Measurements from ENCODE around the gene ZNF597.
A peak's percentile ranks its signal among the peaks of the same experiment; 100 is the strongest.

The ZNF597 gene, protein sequence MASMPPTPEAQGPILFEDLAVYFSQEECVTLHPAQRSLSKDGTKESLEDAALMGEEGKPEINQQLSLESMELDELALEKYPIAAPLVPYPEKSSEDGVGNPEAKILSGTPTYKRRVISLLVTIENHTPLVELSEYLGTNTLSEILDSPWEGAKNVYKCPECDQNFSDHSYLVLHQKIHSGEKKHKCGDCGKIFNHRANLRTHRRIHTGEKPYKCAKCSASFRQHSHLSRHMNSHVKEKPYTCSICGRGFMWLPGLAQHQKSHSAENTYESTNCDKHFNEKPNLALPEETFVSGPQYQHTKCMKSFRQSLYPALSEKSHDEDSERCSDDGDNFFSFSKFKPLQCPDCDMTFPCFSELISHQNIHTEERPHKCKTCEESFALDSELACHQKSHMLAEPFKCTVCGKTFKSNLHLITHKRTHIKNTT

DNA sequence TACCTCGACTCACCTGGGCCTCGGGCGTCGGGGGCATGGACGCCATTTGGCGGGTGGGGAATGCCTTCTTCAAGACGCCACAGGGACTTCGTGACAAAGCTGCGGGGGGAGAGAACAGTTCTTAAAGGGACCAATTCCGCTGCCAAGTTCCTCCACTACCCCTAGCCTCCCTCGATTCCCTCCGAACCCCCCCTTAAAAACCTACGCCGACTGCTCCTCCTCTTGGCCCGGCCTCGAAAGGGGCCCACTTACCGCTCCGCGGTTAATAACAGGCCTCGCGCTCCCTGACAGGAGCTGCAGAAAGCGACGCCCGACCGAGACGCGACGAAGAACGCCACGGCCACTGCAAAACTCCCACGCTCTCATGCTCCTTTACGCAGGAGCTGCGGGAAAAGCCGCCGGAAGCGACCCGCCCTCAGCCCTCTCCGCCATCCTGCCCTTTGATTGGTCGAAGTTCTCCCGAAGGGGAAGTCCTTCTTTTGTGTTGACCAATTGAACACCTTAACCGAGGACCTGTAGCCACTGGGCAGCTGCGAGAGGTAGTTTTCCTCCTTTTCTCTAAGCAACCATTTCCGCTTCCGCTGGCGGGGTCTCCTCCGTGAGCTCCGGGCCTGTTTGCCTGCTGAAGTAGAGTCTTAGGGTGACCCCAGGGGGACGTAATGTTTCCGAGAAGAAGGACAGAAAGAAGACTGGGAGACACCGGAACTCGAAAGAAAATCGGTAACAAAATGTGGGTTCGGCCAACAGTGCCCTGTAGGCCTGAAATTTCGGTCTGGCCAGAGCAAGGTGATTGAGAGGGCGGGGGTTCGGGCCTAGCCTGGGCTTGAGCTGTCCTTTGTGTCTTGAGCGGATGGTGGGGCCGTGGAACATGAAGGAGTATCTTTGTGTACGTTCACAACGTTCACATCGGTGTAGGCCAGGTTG lies at the start of gene ZNF597, which contains the start of gene NAA60:
Gene ZNF597, minus strand, starts transcription at position 397 of the 924 bp plus-strand sequence. Its CDS starts 351 bp downstream, at position 46.
Gene NAA60, plus strand, starts transcription at position 573 of the 924 bp plus-strand sequence. CDS start 32,548 bp downstream, outside the sequence.
- peak; percentile 64 to 92 for DNase-seq

- no peak for DNase-seq
Measured at GRCh38 chr16:3492356-3492755, 49.1 kb upstream of the ZNF597 start.

DNA sequence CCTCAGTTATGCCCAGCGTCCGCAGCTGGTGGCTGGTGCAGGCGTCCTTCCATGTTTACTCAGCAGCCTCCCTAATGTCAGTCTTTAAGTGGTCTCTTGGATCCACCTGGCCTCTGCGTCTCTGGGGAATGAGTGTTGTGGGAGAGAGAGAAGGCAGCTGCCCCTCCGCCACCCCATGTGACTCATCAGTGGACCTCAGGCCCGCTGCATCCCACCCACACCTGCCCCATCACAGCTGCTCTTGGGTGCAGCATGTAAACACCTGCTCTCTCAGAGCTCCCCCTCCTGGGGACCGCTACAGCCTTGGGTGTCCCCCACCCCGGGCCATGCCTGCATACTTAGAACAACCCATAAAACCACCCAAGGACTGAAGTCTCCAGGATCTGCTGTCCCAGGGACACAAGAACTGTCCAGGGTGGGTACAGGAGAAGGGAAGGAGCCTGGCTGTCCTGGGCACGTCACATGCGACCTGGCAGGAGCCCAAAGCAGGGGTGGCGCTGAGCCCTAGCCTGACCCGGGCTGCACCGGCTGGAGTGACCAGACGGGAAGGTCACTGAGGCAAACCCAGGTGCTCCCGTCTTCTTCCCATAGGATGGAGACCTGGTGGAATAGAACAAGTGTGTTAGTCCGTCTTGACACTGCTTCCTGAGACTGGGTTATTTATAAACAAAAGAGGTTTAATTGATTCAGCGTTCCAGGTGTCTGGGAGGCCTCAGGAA lies 47.8 kb upstream of the ZNF597 start:
- DNase-seq, result no peak

DNA sequence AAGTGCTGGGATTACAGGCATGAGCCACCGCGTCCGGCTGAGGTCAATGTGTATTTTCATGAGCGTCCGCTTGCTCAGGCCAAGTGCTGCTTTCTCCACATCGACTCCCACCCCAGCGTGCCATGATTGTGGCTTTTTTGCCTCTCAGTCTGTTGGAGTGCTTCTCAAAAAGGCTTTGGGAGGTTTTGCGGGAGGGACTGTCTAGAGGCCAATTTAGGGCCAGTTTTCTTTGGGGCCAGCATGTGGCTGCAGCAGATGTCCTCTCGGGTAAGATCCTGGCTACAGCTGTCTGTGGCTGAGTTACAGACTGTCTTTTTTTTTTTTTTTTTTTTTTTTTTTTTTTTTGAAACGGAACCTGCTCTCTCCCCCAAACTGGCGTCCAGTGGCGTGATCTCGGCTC lies 45.5 kb upstream of the ZNF597 start:
- DNase-seq, result peak in 1 of 2 experiments; percentile 6

DNA sequence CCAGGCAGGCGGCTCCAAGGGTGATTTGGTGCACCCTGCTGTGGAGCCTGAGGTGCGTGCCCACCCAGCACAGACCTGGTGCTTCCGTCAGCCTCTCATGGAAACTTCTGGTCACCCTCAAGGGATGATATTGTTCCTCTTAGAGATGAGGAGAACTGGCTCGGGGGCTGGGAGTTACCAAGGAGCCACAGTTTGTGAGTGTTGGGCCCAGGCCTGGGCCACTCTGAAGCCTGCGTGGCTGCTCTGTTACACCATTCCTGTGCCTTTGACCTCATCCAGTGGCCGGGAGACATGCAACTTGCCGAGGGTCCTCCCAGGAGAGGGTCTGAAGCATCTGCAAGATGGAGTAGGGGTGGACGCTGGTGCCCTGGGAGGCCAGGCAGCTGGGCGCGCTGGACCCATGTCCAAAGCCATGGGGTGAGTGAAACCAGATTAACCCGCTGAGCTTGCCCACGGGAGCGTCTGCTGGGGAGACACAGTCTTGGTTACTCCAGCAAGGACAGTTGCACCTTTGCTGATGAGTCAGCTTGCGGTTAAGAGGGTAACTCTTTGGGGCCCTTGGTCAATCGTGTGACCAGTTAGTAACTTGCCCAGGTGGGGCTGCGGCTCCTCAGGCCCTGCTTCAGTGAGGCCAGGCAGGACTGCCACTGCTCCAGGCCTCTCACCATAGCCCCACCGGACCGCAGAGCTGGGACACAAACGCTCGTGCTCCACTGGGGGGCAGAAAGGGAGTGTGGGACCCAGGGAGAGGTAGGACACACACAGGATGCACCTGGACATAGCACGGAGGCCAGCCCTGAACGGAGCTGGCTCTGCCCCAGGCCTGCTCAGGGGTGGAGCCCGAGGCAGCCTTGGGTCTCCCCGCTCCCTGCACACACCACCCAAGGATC lies 44.5 kb upstream of the ZNF597 start:
- DNase-seq, result no peak

GRCh38 chr16:3486506-3487215 lies 43.4 kb upstream of the ZNF597 start:
- DNase-seq, result no peak

DNA sequence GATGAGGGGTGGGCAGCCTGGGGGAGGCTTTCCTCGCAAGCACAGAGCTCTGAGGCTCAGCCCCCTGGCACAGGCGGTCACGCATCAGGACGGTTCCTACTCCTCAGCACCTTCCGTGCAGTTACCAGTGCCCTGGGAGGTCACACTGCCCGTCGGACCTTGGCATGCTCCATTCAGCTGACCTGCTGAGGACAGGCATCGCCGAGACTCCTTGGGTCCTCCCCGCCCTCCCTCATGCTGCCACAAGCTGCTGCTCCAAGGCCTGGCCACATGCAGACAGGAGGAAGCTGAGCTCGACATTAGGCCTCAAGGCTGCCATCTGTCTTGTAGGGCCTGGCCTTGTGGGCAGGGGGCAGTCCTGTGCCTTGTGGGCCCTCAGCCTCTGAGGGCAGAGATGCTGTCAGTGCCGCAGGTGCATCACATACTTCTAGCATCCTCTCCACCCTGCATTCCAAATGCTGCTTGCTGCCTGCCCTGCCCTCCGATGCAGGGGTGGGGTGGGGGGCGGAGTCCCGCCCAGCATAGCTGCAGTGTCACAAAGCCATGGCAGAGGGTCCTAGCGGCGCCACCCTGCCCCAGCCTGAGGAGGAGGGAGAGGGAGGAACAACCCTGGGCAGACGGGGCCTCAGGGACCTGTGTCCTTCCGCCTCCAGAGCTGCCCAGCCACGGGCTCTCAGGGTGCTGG lies 42.7 kb upstream of the ZNF597 start:
- no peak for DNase-seq

- DNase-seq, result no peak
Measured at GRCh38 chr16:3485097-3485745, 41.9 kb upstream of the ZNF597 start.

DNA sequence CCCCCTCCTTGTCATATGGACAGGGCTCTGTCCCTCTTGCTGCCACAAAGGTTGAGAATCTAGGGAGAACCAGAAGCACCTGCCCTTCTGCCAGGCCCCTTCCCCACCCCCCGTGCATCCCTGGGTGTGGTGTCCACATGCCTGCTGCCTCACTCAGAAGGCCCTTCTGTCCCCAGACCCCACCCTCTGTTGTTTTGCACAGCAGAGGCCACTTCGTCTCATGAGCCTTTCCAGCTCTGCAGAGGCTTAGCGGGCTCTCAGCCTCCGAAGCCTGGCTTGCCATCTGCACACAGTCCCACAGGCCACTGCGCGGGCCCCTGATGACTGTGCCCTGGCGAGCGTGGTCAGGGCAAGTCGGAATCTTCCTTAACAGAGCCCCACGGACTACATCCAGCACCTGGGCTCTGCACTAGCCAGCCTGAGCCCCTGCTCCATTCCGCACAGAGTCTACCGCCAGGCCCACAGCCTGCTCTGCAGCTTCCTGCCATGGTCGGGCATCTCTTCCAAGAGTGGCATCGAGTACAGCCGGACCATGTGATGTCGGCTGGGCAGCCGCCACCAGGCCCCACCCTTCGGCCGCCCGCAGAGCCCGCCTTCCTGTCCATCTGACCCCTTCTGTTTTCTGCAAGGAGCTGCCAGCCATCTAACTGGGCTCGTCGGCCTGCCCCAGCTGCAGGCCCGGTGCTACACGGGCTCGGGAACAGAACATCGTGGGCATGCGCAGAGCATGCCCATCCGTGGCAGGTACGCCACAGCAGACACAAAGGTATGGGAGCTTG lies 41.2 kb upstream of the ZNF597 start:
- DNase-seq, result no peak

GRCh38 chr16:3482659-3483241 lies 39.4 kb upstream of the ZNF597 start:
- DNase-seq, result no peak

DNA sequence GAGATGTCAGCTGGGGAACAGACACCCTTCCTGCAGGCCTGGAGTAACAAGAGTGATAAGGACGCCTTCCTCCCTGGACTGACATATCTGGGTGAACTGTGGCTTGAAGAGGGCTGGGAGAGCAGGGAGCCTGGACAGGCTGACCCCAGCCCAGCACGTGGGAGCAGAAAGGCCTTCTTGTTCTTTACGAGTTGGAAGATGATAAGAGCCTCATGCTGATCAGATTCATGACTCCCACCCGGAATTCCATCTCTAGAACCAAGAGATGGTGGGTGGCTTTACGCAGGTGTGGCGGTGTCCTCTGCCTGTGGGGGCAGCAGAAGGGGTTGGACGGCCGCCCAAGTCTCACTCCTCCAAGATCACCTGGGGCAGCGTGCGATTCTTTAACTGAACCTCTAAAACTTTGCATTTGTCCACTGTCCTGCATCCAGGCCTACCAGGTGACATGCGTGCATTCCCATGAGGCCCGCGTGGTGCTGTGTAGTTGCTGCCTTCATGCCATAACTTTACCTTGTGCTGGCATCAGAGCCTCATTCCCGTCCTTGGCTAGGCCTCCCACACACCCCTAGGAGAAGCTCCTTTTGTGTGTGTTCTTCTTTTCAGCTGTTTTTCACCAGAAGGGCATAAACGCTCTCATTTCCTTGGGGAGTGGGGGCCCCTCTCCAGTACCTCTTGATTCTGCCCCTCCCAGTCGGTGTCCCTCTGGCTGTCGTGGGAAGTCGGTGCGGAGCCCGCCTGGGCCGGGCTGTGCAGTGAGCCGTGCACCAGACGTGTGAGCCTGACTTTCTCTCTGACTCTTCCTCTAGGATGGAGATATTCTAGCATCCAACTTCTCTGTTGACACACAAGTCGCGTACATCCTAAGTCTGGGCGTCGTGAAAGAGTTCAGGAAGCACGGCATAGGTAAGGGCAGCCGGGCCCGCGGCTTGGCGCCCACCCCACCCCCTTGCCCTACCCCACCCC lies 38.7 kb upstream of the ZNF597 start:
- DNase-seq, result no peak

DNA sequence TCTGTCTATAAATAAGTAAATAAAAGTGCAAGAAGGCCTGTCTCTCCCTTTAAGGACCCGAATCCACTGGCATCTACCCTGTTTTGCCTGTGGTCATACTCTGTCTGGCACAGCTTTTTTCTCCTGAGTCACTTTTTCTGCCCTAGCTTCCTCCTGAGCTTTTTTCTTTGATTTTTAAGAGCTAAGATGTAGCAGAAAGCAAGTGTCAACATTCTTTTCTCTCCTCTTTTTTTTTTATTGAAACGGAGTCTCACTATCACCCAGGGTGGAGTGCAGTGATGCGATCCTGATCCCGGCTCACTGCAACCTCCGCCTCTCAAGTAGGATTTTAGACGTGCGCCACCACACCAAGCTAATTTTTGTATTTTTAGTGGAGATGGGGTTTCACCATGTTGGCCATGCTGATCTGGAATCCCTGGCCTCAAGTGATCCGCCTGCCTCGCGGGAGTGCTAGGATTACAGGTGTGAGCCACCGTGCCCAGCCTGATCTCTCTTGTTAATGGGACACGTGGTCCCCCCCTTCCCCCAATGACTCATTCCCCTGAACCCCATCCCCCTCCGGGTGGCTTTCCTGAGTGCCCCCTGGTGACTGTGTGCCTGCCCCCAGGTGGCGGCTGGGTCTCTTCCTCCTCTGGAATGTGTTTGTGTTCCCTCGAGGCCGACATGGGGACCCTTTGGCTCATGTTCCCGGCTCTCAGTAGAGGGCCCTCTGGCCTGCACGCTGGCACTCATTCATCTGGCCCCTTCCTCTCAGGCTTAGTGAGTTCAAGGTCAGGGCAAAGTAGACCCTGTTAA lies 37.8 kb upstream of the ZNF597 start:
- DNase-seq, result no peak

DNA sequence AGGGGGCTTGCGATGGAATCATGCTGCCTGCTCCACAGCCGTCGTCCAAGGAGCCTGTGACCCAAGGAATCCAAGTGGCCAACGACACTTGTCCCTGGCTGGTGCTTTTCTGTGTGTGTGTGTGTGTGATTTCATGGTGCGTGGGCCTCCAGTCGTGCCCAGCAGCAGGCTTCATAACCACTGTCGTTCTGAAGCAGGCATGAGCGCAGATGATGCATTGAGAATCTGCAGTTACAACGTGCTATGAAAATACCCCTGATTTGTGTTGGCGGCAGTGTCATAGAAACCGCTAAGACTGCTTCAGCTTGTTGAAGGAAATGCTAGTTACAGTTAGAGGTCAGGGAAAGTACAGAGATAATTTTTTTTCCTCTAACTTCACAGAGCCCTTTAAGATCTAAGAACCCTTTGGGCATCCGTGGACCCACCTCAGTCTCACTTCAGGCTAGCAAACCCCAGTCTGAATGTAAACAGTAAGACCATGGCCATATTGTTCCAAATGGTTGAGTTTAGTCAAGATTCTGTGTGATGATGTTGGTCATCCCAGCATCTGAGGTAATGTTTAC lies 36.4 kb upstream of the ZNF597 start:
- DNase-seq, result no peak

DNA sequence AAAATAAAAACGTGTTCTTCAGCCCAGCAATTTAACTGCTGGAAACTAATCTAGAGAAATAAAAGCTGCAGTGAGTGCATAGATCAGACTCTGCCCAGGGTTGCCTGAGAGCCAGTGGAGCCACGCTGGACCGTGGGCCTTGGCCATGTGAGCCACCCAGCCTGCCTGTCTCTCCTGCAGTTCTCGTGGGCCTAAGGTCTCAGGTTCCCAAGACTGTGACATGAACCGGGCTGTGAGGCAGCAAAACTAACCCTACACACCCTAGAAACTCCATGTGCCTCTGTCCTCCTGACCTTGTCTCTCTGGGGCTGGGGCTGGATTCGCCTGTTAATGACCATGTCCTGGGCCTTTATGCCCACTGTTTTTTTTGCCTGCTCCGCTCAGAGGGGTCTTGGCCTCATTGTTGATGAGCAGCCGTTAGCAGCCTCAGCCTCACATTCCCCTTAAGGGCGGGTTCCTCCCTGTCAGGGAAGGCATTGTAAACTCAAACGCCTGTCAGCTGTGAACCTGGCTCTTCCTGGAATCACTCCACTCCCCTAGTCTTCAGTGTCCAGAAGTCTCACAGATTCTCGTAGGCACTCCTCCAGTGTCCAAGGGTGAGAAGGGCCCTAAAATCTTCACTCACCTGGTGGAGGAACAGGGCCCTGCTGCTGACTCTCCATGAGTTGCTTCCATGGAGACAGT lies 35.1 kb upstream of the ZNF597 start:
- DNase-seq, result no peak

DNA sequence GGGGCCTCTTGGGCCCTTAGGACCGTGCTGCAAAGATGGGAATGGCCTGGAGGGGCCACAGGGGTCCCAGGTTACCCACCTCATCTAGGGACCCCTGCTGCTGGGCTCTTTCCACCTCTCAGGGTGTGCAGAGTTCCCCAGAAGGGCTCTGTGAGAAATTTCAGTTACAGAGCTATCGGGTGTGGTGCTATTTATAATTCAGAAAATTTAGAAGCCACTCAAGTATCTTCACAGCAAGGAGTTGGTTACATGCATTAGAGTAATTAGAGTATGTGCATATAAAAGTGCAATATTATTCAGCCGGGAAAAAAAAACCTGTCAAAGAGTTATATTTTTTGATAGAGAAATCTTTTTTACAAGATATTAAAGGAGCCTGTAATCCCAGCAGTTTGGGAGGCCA lies 33.1 kb upstream of the ZNF597 start:
- DNase-seq, result no peak

All from NCI-H446 (cell line).